Measurements from ENCODE around the gene CDH26. TPM values are rescaled to one million over a fixed set of nuclear protein-coding genes. Genes with fewer than 3 reads are reported as not detected.

Gene CDH26
- total RNA-seq, 1 experiment from 2014 or later: 0.64 TPM

- no peak for DNase-seq (ENCODE audit: low read depth)
Observed at GRCh38 chr20:60040471-60041162, 82.4 kb downstream of the CDH26 start.

- peak; percentile 75 for DNase-seq (ENCODE audit: low read depth)
Observed at GRCh38 chr20:60041436-60042165, 83.4 kb downstream of the CDH26 start.

GRCh38 chr20:60043435-60043834, 85.2 kb downstream of the CDH26 start:
- no peak for DNase-seq (ENCODE audit: low read depth)

DNA sequence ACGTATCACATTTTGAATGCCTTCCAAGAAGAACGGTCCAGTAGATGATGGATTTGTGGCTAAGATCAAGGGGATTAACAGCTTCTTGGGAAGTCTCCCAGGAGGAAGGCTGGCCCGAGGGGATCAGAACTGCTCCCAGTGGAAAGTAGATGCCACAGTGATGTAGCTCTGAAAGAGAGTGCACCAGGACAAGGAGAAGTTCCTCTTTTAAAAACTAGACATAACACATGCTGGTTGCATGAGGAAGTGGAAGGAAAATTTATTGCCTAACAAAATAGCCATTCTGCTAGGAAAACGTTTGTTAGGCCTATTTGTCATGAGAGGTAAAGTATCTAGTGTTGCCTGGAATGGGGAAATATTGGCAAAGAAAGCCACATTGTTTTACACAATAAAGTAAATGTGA, 87.8 kb downstream of the CDH26 start:
- DNase-seq (ENCODE audit: low read depth): no peak

GRCh38 chr20:60046436-60046835, 88.2 kb downstream of the CDH26 start:
- DNase-seq (ENCODE audit: low read depth): no peak

DNA sequence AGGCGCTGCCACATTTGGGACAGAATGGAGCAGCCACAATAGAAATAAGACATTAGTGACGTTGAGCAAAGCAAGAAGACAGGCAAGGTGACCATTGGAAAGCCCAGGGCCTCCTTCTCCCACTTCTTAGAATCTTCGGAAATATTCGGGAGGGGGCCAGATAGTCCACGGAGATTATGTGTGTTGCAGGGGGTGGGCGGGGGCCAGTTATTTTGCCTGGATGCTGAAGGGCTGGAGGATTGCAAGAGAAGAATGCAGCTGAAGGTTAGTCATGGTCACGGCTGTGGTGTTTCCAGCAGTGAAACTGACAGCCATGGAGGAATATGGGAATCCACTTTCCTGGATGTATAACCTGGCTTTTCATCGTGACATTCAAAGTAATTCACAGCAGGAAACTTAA, 88.6 kb downstream of the CDH26 start:
- DNase-seq (ENCODE audit: low read depth): no peak

DNA sequence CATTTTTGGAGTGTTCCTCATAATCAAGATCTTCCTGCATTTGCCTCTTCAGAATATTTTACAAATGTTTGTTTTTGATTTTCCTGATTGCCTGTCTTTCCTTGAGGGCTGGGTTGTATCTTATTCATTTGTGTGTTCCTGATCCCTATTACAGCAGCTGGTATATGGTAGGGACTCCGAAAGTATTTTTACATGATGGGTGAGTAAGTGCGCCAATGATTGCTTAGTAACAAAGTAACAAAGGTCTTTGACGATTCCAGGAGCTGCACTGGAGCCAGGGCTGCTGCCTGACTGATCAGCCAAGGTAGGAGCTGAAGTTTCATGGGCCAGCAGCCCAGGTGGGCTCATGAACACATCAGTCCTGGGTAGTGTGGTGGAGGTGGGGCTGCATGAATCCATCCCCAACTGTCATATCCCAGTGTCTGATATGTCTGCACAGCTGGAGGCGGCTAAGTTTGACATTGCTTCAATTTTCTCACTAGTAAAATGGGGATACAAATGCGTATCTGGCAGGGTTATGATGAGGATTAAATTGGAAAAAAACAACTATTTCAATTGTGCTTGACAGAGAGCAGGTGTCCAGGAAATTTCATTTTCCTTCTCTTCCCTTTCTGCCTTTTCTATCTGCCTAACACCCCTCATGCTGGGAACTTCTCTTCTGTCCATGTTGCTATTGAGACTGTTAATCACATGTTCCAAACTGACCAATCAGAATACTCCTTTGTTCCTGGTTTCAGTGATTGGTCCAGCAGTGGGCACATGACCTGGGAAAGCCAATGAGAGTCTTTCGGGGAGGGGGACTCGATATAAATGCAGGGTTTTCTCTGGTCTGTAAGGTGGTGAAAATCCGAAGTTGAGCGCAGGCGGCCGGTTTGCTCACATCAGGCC, 90.7 kb downstream of the CDH26 start:
- peak; percentile 34 for DNase-seq (ENCODE audit: low read depth)

DNA sequence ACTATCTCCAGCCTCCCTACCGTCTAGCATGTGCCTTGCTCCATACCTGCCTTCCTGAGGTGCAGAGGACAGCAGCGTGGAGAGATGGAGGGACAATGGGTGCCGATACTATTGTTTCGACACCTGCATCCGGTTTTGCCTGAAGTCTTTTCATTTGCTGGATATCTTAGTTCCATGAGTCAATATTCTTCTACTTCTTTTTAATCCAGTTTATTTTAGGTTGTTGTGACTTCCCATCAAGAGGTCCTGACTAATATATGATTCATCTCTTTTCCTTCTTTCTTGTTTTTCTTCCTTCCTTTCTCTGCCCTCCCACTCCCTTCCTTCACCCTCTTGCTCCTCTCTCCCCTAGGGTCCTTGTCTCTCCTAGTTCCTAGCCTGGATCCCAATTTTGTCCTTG, 91.4 kb downstream of the CDH26 start:
- DNase-seq (ENCODE audit: low read depth): peak; percentile 64

GRCh38 chr20:60050193-60050947, 92.1 kb downstream of the CDH26 start:
- no peak for DNase-seq (ENCODE audit: low read depth)

- no peak for DNase-seq (ENCODE audit: low read depth)
Observed at GRCh38 chr20:60051911-60052310, 93.7 kb downstream of the CDH26 start.

DNA sequence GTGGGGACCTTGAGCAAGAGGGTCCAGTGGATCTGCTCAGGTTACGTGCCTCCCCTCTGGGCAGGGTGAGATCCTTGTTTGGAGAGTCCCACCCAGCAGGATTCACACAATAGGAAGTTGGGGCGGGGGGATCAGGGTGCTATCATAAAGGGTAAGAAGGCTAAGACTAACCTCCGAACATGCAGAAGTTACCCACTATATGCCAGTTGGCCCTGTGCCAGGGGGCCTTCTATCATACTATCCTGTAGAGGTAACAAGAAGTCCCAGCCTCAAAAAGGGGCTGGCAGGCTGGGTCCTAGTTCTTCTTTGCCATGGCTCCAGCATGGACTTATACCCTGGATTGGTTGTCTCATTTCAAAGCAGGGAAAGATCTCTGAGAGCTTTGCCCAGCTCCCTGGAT, 94.1 kb downstream of the CDH26 start:
- no peak for DNase-seq (ENCODE audit: low read depth)

DNA sequence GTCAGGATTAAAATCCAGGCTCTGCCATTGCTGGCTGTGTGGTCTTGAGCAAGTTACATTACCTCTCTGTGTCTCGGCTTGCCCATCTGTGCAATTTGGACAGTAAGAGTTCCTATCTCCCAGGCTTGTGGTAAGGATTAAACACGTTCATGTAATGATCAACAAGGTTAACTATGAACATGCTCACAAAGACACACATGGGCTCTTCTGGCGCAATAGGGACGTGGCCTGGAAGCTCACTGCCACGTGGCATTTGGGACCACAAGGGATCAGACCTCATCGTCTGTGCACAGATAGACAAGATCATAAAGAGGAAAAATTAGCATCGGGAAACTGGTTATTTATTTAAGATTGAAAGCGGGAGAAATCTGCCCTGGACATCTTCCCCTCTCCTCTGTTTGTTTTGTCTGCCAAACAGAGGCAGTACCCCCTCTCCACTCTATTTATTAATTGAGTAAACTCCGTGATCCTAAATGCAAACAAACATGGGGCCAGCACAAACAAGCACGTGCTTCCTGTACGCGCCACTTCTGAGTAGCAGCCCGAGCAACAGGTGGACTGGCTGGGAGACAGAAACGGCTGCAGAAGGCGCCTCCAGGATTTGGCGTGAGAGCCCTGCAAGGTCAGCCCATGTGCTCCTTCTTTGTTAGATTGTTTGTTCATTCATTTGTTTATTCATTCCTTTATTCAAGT, 95.0 kb downstream of the CDH26 start:
- DNase-seq (ENCODE audit: low read depth): no peak

DNA sequence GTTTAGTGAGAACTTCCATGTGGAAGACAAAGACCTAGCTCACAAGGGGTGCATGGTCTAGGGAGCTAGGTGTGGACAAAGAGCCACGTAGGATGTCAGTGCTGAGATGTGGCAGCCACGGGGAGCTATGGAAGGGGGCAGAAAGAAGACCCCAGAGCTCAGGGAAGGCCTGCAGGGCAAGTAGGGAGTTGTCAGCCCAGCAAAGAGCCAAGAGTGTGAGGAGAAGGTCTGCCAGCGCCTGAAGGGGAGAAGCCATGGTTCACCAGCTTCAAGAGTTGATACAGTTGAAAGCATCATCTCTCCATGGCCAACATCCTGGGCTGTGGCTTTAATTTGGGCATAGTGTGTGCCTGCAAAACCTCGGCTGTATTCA, 95.6 kb downstream of the CDH26 start:
- no peak for DNase-seq (ENCODE audit: low read depth)

DNA sequence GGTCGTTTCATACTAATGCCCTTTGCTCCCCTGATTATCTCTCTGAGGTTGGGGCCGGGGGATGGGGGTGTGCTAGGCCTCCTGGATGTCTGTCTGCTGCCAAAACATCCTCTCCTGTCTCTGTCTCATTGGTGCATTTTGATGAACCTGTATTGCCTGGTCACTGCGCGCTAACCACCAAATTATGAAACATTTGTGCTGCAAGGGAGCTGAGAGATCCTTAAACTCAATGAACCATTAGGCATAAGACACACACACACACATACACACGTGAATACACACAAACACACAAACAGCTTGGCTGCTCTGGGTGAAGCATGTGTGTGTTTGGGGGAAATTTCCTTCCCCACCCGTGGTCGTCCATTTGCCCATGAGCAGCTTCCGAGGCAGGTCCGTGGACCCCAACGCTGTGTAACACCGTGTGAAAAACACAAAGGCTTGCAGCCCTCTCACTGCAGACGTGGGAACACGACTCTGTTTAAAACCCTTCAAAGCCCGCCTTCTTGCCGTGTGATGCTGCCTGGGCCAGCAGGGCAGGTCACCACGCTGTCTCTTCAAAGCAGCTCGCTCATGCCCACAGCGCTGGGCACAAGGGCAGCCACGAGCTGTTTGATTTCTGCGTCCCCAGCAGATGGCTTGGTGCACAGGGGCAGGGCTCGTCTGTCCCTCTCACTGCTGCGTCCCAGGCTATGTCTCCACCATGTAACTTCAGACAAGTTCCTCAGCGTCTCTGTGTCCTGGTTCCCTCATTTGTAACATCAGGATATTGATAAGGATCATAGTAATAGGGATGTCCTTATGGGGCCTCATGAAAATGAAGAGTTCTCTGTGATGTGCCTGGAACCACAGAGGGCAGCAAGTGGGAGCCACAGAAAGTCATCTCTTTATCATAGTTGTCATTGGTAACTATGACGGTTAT, 96.8 kb downstream of the CDH26 start:
- no peak for DNase-seq (ENCODE audit: low read depth)

DNA sequence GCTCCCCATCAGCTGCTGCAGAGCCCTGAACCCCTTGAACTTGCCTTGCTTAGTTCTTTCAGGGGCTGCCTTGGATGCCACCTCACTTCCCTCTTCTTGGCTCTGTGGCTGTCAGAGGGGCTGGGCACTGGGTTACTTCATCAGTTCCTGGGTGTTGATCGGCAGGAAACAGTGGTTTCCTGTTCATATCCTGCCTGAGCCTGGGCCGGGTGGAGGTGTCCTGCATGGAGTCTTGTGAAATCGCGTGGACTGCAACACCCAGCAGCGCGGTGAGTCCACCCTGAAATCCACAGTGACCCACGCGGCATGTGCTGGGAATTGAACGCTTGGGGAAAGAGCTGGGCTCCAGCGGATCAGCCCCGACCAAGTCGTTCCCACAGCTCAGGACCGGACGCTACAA, 97.5 kb downstream of the CDH26 start:
- peak; percentile 55 for DNase-seq (ENCODE audit: low read depth)

DNA sequence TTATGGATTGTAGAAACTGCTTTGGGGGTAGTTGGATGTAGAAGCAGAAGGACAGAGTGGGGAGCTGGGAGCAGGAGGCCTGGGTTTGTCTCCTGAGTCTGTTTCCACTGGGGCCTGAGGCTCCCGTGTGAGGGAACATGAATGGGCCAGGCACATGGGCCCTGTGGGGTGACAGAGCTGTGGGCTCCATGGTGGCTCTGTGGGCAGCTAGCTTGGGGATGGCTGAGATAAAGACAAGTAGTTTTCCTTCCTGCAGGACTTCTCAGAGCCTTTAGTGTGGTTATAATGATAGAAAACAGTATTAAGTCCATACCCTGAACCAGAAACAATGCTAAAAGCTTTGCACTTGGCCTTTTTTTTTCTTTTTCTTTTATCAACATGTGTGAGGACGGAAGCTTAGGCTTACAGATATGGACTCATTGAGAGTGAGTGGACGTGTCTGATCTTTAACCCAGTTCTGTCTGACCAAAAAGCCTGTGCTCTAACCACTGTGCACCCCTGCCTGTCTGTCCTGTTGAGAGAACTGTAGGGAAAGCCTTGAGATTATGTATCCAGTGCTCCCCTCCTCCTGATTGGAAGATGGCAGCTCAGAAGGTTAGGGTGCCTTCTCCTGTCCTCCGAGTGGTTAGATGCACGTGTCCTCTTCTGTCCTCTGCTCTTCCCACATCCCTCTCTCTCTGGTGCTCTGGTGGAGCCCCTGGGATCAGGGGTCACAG, 98.3 kb downstream of the CDH26 start:
- DNase-seq (ENCODE audit: low read depth): no peak

GRCh38 chr20:60057123-60057865, 99.1 kb downstream of the CDH26 start:
- peak; percentile 65 for DNase-seq (ENCODE audit: low read depth)
